Mammary epithelial cell (primary cell): ENCODE results near the gene TBX3.

Experiments used
- EZH2 ChIP-seq: IDR thresholded peaks from 2 replicates; pipeline ENCODE4 v1.6.1; 2012; ENCODE audit warnings: low read length, inconsistent platforms, borderline replicate concordance
- TF ChIP-seq, protein P1 (sequence below), 2 donors: IDR thresholded peaks in 1 of 2; conservative IDR thresholded peaks in 1 of 2; 2 replicates each; pipeline ENCODE4 v1.5.1; 2011 to 2012; ENCODE audit warnings: inconsistent platforms in 2 of 2, low read length in 2 of 2, mild to moderate bottlenecking in 2 of 2, control low read depth in 1 of 2, low read depth in 1 of 2; ENCODE audit not compliant: insufficient read depth in 1 of 2; ENCODE audit errors: extremely low read depth in 1 of 2

DNA sequence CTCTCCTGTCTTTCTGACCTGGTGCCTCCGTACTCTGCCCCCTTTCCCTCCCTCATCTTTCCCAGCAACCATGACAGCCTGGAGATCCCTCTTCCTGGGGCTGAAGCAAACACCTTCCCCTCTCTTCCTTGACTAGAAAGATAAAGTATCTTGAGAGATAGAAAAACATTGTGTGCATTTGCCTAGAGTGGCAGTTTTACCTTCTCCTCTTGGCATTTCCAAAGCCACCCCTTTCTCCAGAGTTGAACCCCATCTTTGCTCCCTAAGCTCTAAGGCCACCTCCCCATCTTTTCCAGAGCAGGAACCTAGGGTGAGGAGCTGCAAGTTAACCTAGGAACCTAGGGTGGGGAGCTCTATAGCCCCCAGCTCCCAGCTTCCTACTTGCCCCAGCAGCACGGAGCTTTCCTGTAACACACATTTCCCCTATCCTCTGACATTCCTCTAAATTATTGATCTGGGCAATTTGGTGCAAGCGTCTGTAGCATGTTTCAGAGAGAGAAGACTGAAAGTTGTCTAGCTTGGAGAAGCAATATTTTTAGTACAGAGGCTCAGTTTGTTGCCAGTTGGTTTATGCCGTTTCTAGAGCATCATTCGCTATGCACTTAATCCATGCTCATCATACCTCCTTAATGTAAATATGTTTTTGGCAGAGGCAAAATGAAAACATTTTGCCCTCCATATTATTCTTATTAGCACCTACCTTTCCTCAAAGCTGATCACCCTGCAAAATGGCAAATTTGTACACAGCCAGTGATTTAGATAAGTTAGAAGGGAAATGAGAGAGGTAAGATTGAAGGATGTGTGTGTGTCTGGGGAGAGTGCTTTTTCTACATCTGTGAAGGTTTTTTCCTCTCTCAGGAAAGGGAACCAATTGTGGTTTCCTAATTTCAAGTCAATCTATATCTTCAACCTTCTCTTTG lies 5.4 kb upstream of the TBX3 start:
- TF ChIP-seq EZH2: no peak
- TF ChIP-seq, protein P1, sequence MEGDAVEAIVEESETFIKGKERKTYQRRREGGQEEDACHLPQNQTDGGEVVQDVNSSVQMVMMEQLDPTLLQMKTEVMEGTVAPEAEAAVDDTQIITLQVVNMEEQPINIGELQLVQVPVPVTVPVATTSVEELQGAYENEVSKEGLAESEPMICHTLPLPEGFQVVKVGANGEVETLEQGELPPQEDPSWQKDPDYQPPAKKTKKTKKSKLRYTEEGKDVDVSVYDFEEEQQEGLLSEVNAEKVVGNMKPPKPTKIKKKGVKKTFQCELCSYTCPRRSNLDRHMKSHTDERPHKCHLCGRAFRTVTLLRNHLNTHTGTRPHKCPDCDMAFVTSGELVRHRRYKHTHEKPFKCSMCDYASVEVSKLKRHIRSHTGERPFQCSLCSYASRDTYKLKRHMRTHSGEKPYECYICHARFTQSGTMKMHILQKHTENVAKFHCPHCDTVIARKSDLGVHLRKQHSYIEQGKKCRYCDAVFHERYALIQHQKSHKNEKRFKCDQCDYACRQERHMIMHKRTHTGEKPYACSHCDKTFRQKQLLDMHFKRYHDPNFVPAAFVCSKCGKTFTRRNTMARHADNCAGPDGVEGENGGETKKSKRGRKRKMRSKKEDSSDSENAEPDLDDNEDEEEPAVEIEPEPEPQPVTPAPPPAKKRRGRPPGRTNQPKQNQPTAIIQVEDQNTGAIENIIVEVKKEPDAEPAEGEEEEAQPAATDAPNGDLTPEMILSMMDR (conservative IDR thresholded peaks at IDR 0.05 in 1 of 2, IDR thresholded peaks at IDR 0.05 in 1 of 2; ENCODE audit: extremely low read depth in 1 of 2, insufficient read depth in 1 of 2, low read depth in 1 of 2, low read length in 2 of 2): no peak
